SW480 (cell line): ENCODE results near the gene RASSF8.

Experiments
- DNase-seq: peaks from one replicate; pipeline ENCODE4 v3.0.0-alpha.2; 2016; ENCODE audit warnings: low spot score

Gene RASSF8

GRCh38 chr12:25960961-25961360, 2.5 kb downstream of the RASSF8 start:
- no peak for DNase-seq

- no peak for DNase-seq
Observed at GRCh38 chr12:25962932-25963525, 4.5 kb downstream of the RASSF8 start.

GRCh38 chr12:25965682-25966081, 7.2 kb downstream of the RASSF8 start:
- DNase-seq, result no peak

GRCh38 chr12:25970082-25970481, 11.6 kb downstream of the RASSF8 start:
- DNase-seq, result no peak

GRCh38 chr12:25970916-25971653, 12.6 kb downstream of the RASSF8 start:
- no peak for DNase-seq

- DNase-seq, result no peak
Observed at GRCh38 chr12:25971654-25972041, 13.2 kb downstream of the RASSF8 start.

- DNase-seq, result no peak
Observed at GRCh38 chr12:25972783-25973182, 14.3 kb downstream of the RASSF8 start.

- no peak for DNase-seq
Observed at GRCh38 chr12:25975179-25975578, 16.7 kb downstream of the RASSF8 start.

GRCh38 chr12:25975682-25976081, 17.2 kb downstream of the RASSF8 start:
- DNase-seq, result no peak

GRCh38 chr12:25976289-25976688, 17.8 kb downstream of the RASSF8 start:
- no peak for DNase-seq

GRCh38 chr12:25977047-25977446, 18.6 kb downstream of the RASSF8 start:
- no peak for DNase-seq

- DNase-seq, result no peak
Observed at GRCh38 chr12:25979059-25979458, 20.6 kb downstream of the RASSF8 start.

- DNase-seq, result no peak
Observed at GRCh38 chr12:25979563-25979962, 21.1 kb downstream of the RASSF8 start.

- DNase-seq, result no peak
Observed at GRCh38 chr12:25980035-25980434, 21.6 kb downstream of the RASSF8 start.

- DNase-seq, result no peak
Observed at GRCh38 chr12:25981597-25981996, 23.1 kb downstream of the RASSF8 start.

GRCh38 chr12:25982416-25982815, 23.9 kb downstream of the RASSF8 start:
- no peak for DNase-seq

- no peak for DNase-seq
Observed at GRCh38 chr12:25983625-25984024, 25.1 kb downstream of the RASSF8 start.

GRCh38 chr12:25984759-25985158, 26.3 kb downstream of the RASSF8 start:
- no peak for DNase-seq

- peak; percentile 33 for DNase-seq
Observed at GRCh38 chr12:25985316-25986175, 27.1 kb downstream of the RASSF8 start.

- DNase-seq, result no peak
Observed at GRCh38 chr12:25986180-25986579, 27.7 kb downstream of the RASSF8 start.

GRCh38 chr12:25988505-25988904, 30.0 kb downstream of the RASSF8 start:
- DNase-seq, result no peak

- no peak for DNase-seq
Observed at GRCh38 chr12:25990495-25990894, 32.0 kb downstream of the RASSF8 start.
